ENCODE measurements around the gene CHM. TPM values are rescaled to one million over a fixed set of nuclear protein-coding genes. Genes with fewer than 3 reads are reported as not detected.

CHM gene
- total and polyA plus RNA-seq, 2 experiments from 2014 or later = 19.0 to 19.1 TPM

- H3K9me2 ChIP-seq (ENCODE audit: insufficient read depth) = no peaks in the 10 kb centered on the region
- H3K36me3 ChIP-seq (ENCODE audit: insufficient read depth) = no peaks in the 10 kb centered on the region
- ATAC-seq (no peak), DNase-seq (ENCODE audit: low spot score) (no peak)
- Mint-ChIP-seq H3K9me3 (no peaks in the 10 kb centered on the region), H3K4me1 (peaks cover 47% of the 10 kb centered on the region), H3K27me3 (ENCODE audit: insufficient read depth, low read depth, poor library complexity) (peaks cover 2% of the 10 kb centered on the region), H3K4me3 (no peak overlapping the region), H3K27ac (no peak overlapping the region), H3K36me3 (ENCODE audit: low read depth) (peaks cover 8% of the 10 kb centered on the region; the same call in 1 of the 3 replicates)
- no peaks in the 10 kb centered on the region for H3K27me3 ChIP-seq (ENCODE audit: insufficient read depth)
- no peak overlapping the region for H2AFZ ChIP-seq
- H3K27ac ChIP-seq (ENCODE audit: low read depth) = no peak overlapping the region
- H3K4me1 ChIP-seq (ENCODE audit: insufficient read depth) = peaks cover 32% of the 10 kb centered on the region
- TF ChIP-seq ZNF114 (CRISPR knock-in tag; IDR thresholded peaks at IDR 0.05) = no peak
- TF ChIP-seq EZH2 (IDR thresholded peaks at IDR 0.05; ENCODE audit: low read depth, unreplicated experiment) = no peak
- no peak for TF ChIP-seq ETS1 (IDR thresholded peaks at IDR 0.05)
- TF ChIP-seq CREB1 (CRISPR knock-in tag; IDR thresholded peaks at IDR 0.05; ENCODE audit: low read depth) = no peak
- no peak for TF ChIP-seq NANOG (IDR thresholded peaks at IDR 0.05; ENCODE audit: borderline replicate concordance)
- TF ChIP-seq REST (IDR thresholded peaks at IDR 0.05; ENCODE audit: unreplicated experiment) = no peak
- TF ChIP-seq POLR2AphosphoS5 (IDR thresholded peaks at IDR 0.05; ENCODE audit: low read depth) = no peak
- TF ChIP-seq JUNB (IDR thresholded peaks at IDR 0.05; ENCODE audit: unreplicated experiment) = no peak
- no peak for TF ChIP-seq EZH2phosphoT487 (IDR thresholded peaks at IDR 0.05; ENCODE audit: unreplicated experiment)
- no peak for TF ChIP-seq CTCF (conservative IDR thresholded peaks at IDR 0.05; ENCODE audit: low read depth in 2 of 2)
- TF ChIP-seq ZNF462 (CRISPR knock-in tag; IDR thresholded peaks at IDR 0.05) = no peak
- no peak overlapping the region for H3K4me3 ChIP-seq
- H3F3A ChIP-seq (replicated peaks; ENCODE audit: low read depth) = no peaks in the 10 kb centered on the region
- no peak overlapping the region for H3K4me2 ChIP-seq
- H4K20me1 ChIP-seq (replicated peaks; ENCODE audit: insufficient read depth) = no peaks in the 10 kb centered on the region
- H3K79me2 ChIP-seq (replicated peaks; ENCODE audit: insufficient read depth) = peaks cover 33% of the 10 kb centered on the region
These were observed 48.4 kb downstream of the CHM start for GRCh38 chrX:85998954-85999353.
